ENCODE data around the gene GLRX3. TPM values are rescaled to one million over a fixed set of nuclear protein-coding genes. Genes with fewer than 3 reads are reported as not detected.

The GLRX3 gene
- total and polyA plus RNA-seq, 10 of the 15 experiments (the other 5 are each of a cell fraction or from before 2014, with no cell fraction given), result 94.7 to 209 (median 131) TPM

- TF ChIP-seq ZNF24 (IDR thresholded peaks at IDR 0.05) (no peak), WRNIP1 (IDR thresholded peaks at IDR 0.05; ENCODE audit: borderline replicate concordance, low read depth, low read length) (0 out of 2 replicates have a peak, but pooled peaks have one; percentile 86), SUZ12 (IDR thresholded peaks at IDR 0.05; ENCODE audit: unreplicated experiment) (no peak), MTA2 (IDR thresholded peaks at IDR 0.05; ENCODE audit: low read depth) (no peak), BCL11A (IDR thresholded peaks at IDR 0.05; ENCODE audit: low read depth, low read length) (0 out of 2 replicates have a peak, but pooled peaks have one; percentile 8), RB1 (IDR thresholded peaks at IDR 0.05; ENCODE audit: borderline replicate concordance) (no peak), CHD2 (IDR thresholded peaks at IDR 0.05; ENCODE audit: borderline replicate concordance, low read depth, low read length) (no peak), ESRRA (IDR thresholded peaks at IDR 0.05; ENCODE audit: low read length) (no peak), SREBF2 (IDR thresholded peaks at IDR 0.05; ENCODE audit: low read length) (no peak), ETV6 (conservative IDR thresholded peaks at IDR 0.05 in 1 of 2, IDR thresholded peaks at IDR 0.05 in 1 of 2; ENCODE audit: borderline replicate concordance in 1 of 2, low read depth in 1 of 2) (no peak), SMC3 (IDR thresholded peaks at IDR 0.05; ENCODE audit: borderline replicate concordance, low read length) (peak; percentile 34; the same call in 1 of the 2 replicates), SMAD1 (IDR thresholded peaks at IDR 0.05; ENCODE audit: low read depth, partially characterized antibody) (no peak), YY1 (IDR thresholded peaks at IDR 0.05; ENCODE audit: low read depth, low read length) (0 out of 2 replicates have a peak, but pooled peaks have one; percentile 26), ELK1 (IDR thresholded peaks at IDR 0.05; ENCODE audit: low read depth, low read length) (no peak), MXI1 (IDR thresholded peaks at IDR 0.05; ENCODE audit: low read depth, low read length) (no peak), NR2F1 (conservative IDR thresholded peaks at IDR 0.05) (no peak), KDM1A (IDR thresholded peaks at IDR 0.05; ENCODE audit: borderline replicate concordance) (no peak), BHLHE40 (IDR thresholded peaks at IDR 0.05; ENCODE audit: borderline replicate concordance in 1 of 2, low read depth in 2 of 2, low read length in 1 of 2) (no peak), IRF5 (IDR thresholded peaks at IDR 0.05; ENCODE audit: borderline replicate concordance) (no peak), ZZZ3 (IDR thresholded peaks at IDR 0.05; ENCODE audit: control insufficient read depth, insufficient read length, low read depth) (no peak), HDGF (IDR thresholded peaks at IDR 0.05) (no peak), TCF3 (IDR thresholded peaks at IDR 0.05; ENCODE audit: borderline replicate concordance, insufficient read depth, low read depth, low read length) (no peak), NKRF (conservative IDR thresholded peaks at IDR 0.05) (peak; percentile 11), HCFC1 (IDR thresholded peaks at IDR 0.05; ENCODE audit: low read length) (no peak), E4F1 (IDR thresholded peaks at IDR 0.05; ENCODE audit: borderline replicate concordance, partially characterized antibody) (no peak)
Observed at GRCh38 chr10:130109796-130110245, 26.4 kb upstream of the GLRX3 start (continued).
